ENCODE measurements around the gene ATP8B3.

GRCh38 chr19:1742989-1743696 lies 68.9 kb downstream of the ATP8B3 start:
- TF ChIP-seq, protein P1, sequence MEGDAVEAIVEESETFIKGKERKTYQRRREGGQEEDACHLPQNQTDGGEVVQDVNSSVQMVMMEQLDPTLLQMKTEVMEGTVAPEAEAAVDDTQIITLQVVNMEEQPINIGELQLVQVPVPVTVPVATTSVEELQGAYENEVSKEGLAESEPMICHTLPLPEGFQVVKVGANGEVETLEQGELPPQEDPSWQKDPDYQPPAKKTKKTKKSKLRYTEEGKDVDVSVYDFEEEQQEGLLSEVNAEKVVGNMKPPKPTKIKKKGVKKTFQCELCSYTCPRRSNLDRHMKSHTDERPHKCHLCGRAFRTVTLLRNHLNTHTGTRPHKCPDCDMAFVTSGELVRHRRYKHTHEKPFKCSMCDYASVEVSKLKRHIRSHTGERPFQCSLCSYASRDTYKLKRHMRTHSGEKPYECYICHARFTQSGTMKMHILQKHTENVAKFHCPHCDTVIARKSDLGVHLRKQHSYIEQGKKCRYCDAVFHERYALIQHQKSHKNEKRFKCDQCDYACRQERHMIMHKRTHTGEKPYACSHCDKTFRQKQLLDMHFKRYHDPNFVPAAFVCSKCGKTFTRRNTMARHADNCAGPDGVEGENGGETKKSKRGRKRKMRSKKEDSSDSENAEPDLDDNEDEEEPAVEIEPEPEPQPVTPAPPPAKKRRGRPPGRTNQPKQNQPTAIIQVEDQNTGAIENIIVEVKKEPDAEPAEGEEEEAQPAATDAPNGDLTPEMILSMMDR (IDR thresholded peaks at IDR 0.05), result no peak
- TF ChIP-seq POLR2A (IDR thresholded peaks at IDR 0.05), result no peak

All from heart left ventricle (tissue), 13 donors.